Effector CD4-positive, alpha-beta T cell (primary cell): ENCODE results near the gene MT1E.
"Not testable (repeated sequence)": the region's sequence is repeated elsewhere in the genome, so short reads cannot be mapped to it uniquely, and the experiment has no call there.

ENCODE experiments used
- DNase-seq: peaks from one replicate; pipeline ENCODE4 v3.0.0-alpha.2; 2020

MT1E gene

GRCh38 chr16:56649271-56649670 lies 23.7 kb downstream of the MT1E start:
- no peak for DNase-seq

- no peak for DNase-seq
Measured at GRCh38 chr16:56649820-56650219, 24.2 kb downstream of the MT1E start.

- DNase-seq, result no peak
Measured at GRCh38 chr16:56651586-56651985, 26.0 kb downstream of the MT1E start, which contains the start of gene MT1B. Gene MT1B (plus strand): TSS chr16:56651886. CDS start chr16:56651954, 68 bp downstream.

GRCh38 chr16:56652600-56652999 lies 27.0 kb downstream of the MT1E start:
- no peak for DNase-seq

DNA sequence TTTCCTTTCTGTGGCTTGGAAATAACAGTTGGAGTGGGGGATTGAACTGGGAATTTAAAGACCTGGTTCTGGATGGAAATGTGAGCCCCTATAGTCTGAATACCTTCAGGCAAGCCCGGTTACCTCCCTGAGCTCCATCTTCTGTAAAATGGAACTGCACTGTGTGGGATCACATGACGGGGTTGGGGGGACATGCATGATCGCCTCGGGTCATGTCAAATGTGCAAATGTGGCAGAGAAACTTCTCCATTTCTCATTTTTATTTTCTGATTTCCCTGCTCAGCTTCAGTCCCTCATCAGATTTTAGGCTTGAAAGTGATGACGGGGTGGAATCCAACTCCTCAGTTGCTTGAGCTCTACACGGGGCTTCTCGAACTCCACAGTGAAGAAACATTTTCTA lies 27.6 kb downstream of the MT1E start:
- DNase-seq, result no peak

DNA sequence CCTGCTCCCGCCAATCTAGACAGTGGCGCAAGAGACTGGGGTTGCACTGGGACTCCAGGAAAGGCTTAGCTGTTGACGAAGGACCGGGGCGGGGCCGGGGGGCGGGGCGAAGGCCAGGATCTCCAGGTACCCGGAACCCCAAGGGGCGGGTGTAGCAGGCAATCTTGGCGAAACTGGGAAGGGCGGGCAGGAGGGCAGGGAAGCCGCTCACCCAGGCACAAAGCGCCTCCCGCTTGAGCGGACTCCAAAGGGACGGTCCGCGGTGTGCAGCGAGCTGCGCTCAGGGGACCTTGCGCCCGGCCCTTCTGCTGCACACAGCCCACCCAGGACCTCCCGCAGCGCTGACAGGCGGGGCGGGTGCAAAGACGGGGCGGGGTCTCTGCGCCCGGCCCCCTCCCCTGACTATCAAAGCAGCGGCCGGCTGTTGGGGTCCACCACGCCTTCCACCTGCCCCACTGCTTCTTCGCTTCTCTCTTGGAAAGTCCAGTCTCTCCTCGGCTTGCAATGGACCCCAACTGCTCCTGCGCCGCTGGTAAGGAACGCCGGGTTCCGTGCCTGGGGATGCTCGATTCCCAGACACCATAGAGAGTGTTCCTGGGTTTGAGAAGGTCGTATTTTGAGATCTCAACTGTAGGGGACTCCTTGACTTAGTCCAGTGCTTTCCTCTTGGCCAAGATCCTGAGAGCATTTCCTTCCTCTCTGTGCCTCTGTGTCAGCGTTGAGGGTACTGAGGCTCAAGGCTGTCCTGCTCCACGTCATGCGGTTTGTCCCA lies 32.2 kb downstream of the MT1E start, which contains the start of gene MT1F:
Gene MT1F, plus strand, starts transcription at position 405 of the 772 bp plus-strand sequence. Its CDS starts 100 bp downstream, at position 505.
- DNase-seq, result peak; percentile 54

- DNase-seq, result no peak
Measured at GRCh38 chr16:56658327-56658875, 32.8 kb downstream of the MT1E start.

DNA sequence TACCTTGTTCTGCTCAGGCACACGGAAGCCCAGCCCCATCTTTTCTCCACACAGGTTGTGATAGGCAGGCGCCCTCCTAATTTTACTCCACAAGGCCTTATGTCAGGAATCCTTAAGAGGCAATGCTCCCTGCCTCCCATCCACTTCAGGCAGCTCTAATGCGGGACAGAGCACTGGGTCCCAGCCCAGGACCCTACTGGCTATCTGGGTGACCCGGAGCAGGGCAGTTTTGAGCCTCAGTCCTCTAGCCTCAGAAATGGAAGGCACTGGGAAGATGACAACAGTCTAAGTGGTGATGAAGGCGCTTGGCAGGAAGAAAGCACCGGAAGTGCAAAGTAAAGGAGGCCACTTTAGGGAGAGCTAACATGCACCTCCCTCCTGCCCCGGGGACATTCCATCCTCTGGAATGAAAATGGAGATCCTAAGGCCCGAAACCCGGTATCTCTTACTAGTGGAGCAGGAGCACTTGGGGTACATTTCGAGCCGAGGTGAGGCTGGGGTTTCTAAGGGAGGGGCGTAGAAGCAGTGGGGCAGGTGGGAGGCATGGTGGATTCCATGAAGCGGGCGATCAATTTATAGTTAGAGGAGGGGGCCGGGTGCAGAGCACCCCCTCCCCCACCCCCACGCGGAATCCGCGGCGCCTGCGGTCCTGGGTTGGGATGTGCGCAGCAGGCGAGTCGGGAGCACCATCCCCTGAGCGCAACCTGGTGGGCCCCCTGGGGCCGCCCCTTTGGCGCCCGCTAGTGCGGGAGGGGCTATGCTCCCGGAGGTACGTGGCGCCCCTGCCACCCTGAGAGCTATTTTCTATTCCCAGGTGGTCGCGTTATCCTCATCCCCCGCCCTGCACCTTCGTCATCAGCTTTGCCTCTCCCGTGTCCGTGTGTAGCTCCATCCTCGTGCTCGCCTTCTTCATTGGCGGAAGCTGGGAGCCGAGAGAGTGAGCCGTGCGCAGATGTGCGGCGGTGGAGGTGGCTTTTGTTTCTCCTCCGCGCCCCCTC lies 37.1 kb downstream of the MT1E start:
- peak; percentile 9 for DNase-seq

DNA sequence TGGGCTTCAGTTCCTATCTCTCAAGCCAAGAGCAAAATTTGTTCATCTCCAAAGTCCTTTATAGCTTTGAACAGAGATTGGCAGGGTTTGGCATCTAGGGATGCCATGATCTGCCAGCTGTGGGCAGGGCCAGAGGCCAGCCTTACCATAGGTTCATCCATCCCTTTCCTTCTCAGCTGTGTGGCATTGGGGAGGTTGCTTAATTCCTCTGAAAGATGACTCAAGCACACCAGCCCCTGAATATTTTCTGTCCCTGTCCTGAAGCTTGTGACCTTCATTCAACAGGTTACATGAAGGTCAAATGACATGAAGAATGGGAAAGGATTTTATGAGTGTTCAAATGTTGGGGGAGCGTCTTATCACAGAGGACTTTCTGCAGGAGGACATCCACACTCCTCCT lies 38.9 kb downstream of the MT1E start:
- DNase-seq, result no peak

DNA sequence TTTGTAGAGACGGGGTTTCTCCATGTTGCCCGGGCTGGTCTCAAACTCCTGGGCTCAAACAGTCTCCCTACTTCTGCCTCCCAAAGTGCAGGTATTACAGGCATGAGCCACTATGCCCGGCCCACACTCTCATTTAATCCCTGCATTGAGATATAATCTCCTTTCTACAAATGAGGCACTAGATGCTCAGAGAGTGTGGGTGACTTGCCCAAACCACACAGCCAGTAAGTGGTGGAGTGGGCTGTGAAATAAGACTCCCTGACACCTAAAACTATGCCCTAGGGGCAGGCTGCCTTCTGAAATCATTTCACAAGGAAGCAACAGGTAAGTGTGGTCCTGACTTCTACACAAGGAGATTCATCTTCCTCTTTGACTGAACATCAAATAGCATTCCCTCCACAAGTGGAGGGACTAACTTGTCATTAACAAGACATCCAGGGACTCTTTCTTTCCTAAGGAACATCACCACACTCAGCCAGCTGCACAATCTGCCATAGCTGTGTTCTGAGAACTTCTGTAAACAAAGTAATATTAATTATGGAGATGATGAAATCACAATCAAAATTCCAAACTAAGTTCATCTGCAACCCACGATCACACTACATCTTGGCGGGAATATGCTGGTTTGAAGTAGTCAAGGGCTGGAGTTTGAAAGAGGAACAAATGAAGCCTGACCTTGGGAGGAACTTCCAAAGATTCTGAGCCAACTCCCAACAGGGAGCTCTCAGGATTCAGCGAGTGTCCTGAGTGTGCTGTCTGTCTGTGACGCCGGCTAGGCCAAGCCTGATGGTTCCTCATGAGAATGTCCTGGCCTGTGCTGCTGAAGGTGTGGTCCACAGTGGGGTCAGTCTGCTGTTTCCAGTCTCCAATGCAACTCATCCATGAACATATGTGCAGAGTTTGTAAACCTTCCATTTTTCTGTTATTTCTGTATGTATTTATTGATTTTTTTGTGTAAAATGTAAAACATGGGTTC lies 40.0 kb downstream of the MT1E start:
- not testable (repeated sequence) for DNase-seq

GRCh38 chr16:56667581-56668571 lies 42.3 kb downstream of the MT1E start, which contains the start of gene MT1G:
Gene MT1G (minus strand): TSS chr16:56668065. CDS start chr16:56667993, 72 bp downstream.
- DNase-seq, result no peak

DNA sequence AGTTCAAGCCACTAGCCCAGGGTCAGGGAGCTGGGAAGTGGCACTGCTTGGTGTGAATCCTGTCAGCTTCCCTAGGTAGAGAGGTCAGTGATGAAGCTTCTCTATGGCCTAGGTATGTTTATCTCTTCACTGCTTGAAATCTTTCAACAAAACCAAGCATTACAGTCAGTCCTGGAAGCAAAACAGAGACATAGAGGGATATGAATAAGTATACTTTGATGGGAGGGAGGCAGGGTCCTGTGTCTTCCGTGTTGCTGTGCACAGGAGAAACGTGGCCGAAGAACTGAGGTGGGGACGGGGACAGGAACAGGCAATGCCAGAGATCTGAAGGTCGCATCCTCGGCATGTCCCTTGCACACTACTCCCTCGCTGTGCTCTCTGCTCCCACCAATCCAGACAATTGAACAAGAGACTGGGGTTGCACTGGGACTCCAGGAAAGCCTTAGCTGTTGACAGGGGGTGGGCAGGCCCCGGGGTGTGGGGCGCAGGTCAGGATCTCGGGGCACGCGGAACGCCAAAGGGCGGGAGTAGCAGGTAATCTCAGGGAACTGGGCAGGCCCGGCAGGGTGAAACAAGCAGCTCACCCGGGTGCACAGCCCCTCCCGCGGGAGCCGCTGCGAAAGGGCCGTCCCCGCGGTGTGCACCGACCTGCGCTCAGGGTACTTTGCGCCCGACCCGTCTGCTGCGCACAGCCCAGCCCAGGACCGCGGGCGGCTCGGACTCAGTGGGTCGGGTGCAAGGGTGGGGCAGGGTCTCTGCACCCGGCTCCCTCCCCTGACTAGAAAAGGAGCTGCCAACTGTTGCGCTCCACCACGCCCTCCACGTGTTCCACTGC lies 43.6 kb downstream of the MT1E start, which contains the start of gene MT1H:
Gene MT1H, plus strand, starts transcription at position 810 of the 835 bp plus-strand sequence. CDS start 71 bp downstream, outside the sequence.
- no peak for DNase-seq

DNA sequence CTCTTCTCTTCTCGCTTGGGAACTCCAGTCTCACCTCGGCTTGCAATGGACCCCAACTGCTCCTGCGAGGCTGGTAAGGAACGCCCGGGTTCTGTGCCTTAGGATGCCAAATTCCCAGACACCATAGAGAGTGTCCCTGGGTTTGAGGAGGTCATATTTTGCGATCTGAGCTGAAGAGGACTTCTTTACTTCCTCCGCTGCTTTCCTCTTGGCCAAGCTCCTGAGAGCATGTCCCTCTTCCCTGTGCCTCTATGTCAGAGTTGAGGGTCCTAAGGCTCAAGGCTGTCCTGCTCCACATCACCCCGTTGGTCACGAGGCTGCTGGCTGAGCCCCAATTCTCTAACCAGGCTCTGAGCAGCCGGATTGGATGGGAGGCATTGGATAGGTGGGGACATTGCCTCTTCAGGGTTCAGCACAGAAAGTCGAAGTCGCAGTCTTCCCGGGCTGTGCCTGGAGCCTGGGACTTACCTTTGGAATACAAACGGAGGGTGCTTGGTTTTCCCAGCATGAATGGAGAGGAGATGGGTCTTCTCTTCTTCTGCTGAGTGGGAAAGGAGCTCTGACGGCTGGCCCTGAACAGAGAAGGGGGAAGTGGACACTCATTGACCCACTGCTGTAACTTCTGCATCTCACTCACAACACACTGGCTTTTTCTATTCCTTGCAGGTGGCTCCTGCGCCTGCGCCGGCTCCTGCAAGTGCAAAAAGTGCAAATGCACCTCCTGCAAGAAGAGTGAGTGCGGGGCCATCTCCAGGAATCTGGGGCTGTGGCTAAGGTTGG lies 44.4 kb downstream of the MT1E start:
- no peak for DNase-seq

- DNase-seq, result no peak
Measured at GRCh38 chr16:56670620-56670934, 45.0 kb downstream of the MT1E start.

DNA sequence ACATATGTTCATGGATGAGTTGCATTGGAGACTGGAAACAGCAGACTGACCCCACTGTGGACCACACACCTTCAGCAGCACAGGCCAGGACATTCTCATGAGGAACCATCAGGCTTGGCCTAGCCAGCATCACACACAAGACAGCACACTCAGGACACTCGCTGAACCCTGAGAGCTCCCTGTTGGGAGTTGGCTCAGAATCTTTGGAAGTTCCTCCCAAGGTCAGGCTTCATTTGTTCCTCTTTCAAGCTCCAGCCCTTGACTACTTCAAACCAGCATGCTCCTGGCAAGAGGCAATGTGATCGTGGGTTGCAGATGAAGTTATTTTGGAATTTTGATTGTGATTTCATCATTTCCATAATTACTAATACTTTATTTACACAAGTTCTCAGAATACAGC lies 46.1 kb downstream of the MT1E start:
- not testable (repeated sequence) for DNase-seq

- DNase-seq, result not testable (repeated sequence)
Measured at GRCh38 chr16:56672171-56672570, 46.6 kb downstream of the MT1E start.

DNA sequence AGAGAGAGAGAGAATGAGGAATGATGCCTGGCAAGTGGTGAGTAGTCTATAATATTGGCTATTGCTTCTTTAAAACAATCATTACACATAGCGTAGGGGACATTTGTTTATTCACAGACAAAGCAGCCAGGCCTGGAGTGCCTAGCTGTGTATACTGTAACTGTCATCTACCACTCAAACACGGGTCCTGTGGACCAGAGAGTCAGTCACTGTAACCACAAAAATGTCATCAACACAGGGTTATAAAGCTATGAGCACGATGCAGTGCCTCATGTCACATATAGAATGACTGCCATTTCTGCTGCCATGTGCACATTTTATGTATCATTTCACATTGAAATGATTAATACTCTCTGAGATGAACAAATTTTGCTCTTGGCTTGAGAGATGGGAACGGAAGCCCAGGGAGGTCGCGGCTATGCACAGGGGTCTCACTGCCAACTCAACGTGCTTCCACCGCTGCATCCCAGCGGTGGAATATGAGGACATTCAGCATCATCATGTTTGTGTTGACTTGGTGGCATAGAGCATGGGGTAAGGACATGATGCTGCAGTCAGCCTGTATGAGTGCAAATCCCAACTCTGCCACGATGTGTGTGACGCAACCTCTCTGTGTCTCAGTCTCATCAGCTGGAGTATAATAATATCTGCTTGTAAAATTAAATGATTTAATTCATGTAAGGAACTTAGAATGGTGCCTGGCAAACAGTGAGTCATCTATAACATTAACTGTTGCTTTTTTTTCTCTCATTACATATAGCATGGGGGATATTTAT lies 47.4 kb downstream of the MT1E start:
- no peak for DNase-seq

- no peak for DNase-seq
Measured at GRCh38 chr16:56673921-56674320, 48.3 kb downstream of the MT1E start.
